GM12864 (cell line): ENCODE measurements around the gene EXOSC2.

ENCODE experiments used
- DNase-seq: peaks from one replicate; pipeline ENCODE4 v3.0.0-alpha.2; 2011; ENCODE audit warnings: low read depth
- H3K4me3 ChIP-seq: 2 replicates; pipeline ENCODE4 v1.5.1; 2011; ENCODE audit warnings: mild to moderate bottlenecking, low read depth, low read length, control low read depth
- CTCF ChIP-seq: IDR thresholded peaks from 2 replicates; pipeline ENCODE4 v1.5.1; 2011; ENCODE audit warnings: low read depth, mild to moderate bottlenecking, moderate library complexity, low read length, control low read depth, inconsistent platforms; ENCODE audit errors: missing control alignments

EXOSC2 gene

GRCh38 chr9:130668196-130668595 is 25.4 kb upstream of the EXOSC2 start:
- TF ChIP-seq CTCF: no peak

GRCh38 chr9:130668659-130669058 is 24.9 kb upstream of the EXOSC2 start:
- TF ChIP-seq CTCF: no peak
- H3K4me3 ChIP-seq: no peak overlapping the region
- no peak for DNase-seq

More at GRCh38 chr9:130668196-130668595, 25.4 kb upstream of the EXOSC2 start:
- no peak overlapping the region for H3K4me3 ChIP-seq
- DNase-seq: no peak

GRCh38 chr9:130669965-130670364 is 23.6 kb upstream of the EXOSC2 start:
- no peak for TF ChIP-seq CTCF
- no peak overlapping the region for H3K4me3 ChIP-seq
- no peak for DNase-seq

- no peak overlapping the region for H3K4me3 ChIP-seq
- DNase-seq: no peak
- TF ChIP-seq CTCF: no peak
These were observed 22.9 kb upstream of the EXOSC2 start for GRCh38 chr9:130670644-130671043.

- TF ChIP-seq CTCF: no peak
- no peak for DNase-seq
- no peak overlapping the region for H3K4me3 ChIP-seq
These were observed 21.1 kb upstream of the EXOSC2 start for GRCh38 chr9:130672466-130672865.

- DNase-seq: no peak
- no peak for TF ChIP-seq CTCF
These were observed 20.5 kb upstream of the EXOSC2 start for GRCh38 chr9:130672933-130673615.

GRCh38 chr9:130675396-130675795 is 18.2 kb upstream of the EXOSC2 start:
- DNase-seq: no peak
- no peak for TF ChIP-seq CTCF
- H3K4me3 ChIP-seq: no peak overlapping the region

More at GRCh38 chr9:130672933-130673615, 20.5 kb upstream of the EXOSC2 start:
- no peak overlapping the region for H3K4me3 ChIP-seq
